Fibroblast of lung (primary cell): ENCODE measurements around the gene ERV3-1. TPM values are rescaled to one million over a fixed set of nuclear protein-coding genes. Genes with fewer than 3 reads are reported as not detected.
"Not testable (repeated sequence)": the region's sequence is repeated elsewhere in the genome, so short reads cannot be mapped to it uniquely, and the experiment has no call there.

Experiments
- DNase-seq, 2 donors: peaks; one replicate each; pipeline versions ENCODE4 v3.0.0 to v3.0.0-alpha.2; 2010; ENCODE audit warnings: low read depth in 2 of 2
- H2AFZ ChIP-seq: 2 replicates; pipeline ENCODE4 v1.5.1; 2012; ENCODE audit warnings: low read length, control low read depth, inconsistent platforms
- H3K27ac ChIP-seq: 2 replicates; pipeline ENCODE4 v1.5.1; 2011; ENCODE audit warnings: low read length, control low read depth; ENCODE audit not compliant: insufficient read depth
- H3K27me3 ChIP-seq: 2 replicates; pipeline ENCODE4 v1.5.1; 2011; ENCODE audit warnings: mild to moderate bottlenecking, low read length; ENCODE audit not compliant: control insufficient read depth, insufficient read depth
- H3K36me3 ChIP-seq: 2 replicates; pipeline ENCODE4 v1.5.1; 2011; ENCODE audit warnings: low read length; ENCODE audit not compliant: control insufficient read depth, insufficient read depth
- H3K4me1 ChIP-seq: 2 replicates; pipeline ENCODE4 v1.5.1; 2011; ENCODE audit warnings: low read length; ENCODE audit not compliant: control insufficient read depth, insufficient read depth; ENCODE audit errors: extremely low read depth
- H3K4me2 ChIP-seq: 2 replicates; pipeline ENCODE4 v1.5.1; 2011; ENCODE audit warnings: low read length, control low read depth; ENCODE audit not compliant: insufficient read depth; ENCODE audit errors: extremely low read depth
- H3K4me3 ChIP-seq, 4 experiments: fragments of 200-600 bp in 1 of 4; sonication (generic) in 1 of 4; replicated peaks in 1 of 4; 2 replicates each; pipeline ENCODE4 v1.5.1; 2011 to 2016; ENCODE audit warnings: low read length in 4 of 4, low read depth in 3 of 4, mild to moderate bottlenecking in 3 of 4, control low read depth in 2 of 4, inconsistent platforms in 1 of 4, mixed read lengths in 1 of 4; ENCODE audit not compliant: insufficient read depth in 1 of 4; ENCODE audit errors: control extremely low read depth in 1 of 4
- H3K79me2 ChIP-seq: 2 replicates; pipeline ENCODE4 v1.5.1; 2012; ENCODE audit warnings: mild to moderate bottlenecking, low read length, inconsistent platforms; ENCODE audit not compliant: control insufficient read depth, insufficient read depth
- H3K9ac ChIP-seq: 2 replicates; pipeline ENCODE4 v1.5.1; 2011; ENCODE audit warnings: mild to moderate bottlenecking, low read length, control low read depth; ENCODE audit not compliant: insufficient read depth
- H3K9me3 ChIP-seq: 2 replicates; pipeline ENCODE4 v1.5.1; 2012; ENCODE audit warnings: low read depth, low read length; ENCODE audit not compliant: control insufficient read depth, insufficient read depth
- H4K20me1 ChIP-seq: 2 replicates; pipeline ENCODE4 v1.5.1; 2011; ENCODE audit warnings: low read length; ENCODE audit not compliant: control insufficient read depth, insufficient read depth; ENCODE audit errors: extremely low read depth
- polyA plus RNA-seq, 2 donors: library from polyadenylated mRNA; depleted of rRNA in 1 of 2; stranded (reverse) in 1 of 2; unstranded in 1 of 2; fragments of >200 nt; gene quantifications; 2 replicates each; pipeline ENCODE4 v1.2.1, GENCODE V29; 2011 to 2012; ENCODE audit warnings: missing spikeins in 1 of 2
- total RNA-seq: library from RNA; depleted of rRNA; stranded (reverse); fragments of >200 nt; gene quantifications from 2 replicates; pipeline ENCODE4 v1.2.1, GENCODE V29; 2014

The ERV3-1 gene
- total and polyA plus RNA-seq, 2 donors (not counting 1 experiment from before 2014, with no cell fraction given), result 4.2 to 8.8 TPM

DNA sequence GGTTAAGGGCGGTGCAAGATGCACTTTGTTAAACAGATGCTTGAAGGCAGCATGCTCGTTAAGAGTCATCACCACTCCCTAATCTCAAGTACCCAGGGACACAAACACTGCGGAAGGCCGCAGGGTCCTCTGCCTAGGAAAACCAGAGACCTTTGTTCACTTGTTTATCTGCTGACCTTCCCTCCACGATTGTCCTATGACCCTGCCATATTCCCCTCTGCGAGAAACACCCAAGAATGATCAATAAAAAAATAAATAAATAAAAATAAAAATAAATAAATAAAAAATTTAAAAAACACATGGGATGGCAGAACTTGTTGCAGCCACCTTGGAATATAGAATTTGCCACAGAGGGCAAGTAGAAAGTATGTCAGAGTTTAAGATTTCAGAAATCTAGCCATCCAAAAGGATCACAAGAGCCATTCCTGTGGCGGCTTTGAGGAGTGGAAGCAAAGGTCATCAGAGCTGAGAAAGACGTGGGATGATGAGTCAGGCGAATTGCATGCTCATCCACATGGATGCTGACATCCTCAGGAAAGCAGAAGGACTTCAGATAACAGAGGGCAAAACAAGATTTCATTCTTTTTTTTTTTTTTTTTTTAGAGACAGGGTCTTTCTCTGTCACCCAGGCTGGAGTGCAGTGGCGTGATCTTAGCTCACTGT, 27.8 kb upstream of the ERV3-1 start:
- H3K9ac ChIP-seq, H3K79me2 ChIP-seq, H4K20me1 ChIP-seq, H3K4me3 ChIP-seq, H3K27ac ChIP-seq, H2AFZ ChIP-seq, H3K9me3 ChIP-seq, H3K27me3 ChIP-seq, H3K4me2 ChIP-seq, H3K4me1 ChIP-seq, H3K36me3 ChIP-seq: not testable (repeated sequence)
- peak; percentile 21 to 74 for DNase-seq

- not testable (repeated sequence) for H3K4me1 ChIP-seq, H4K20me1 ChIP-seq, H3K27ac ChIP-seq, H3K9me3 ChIP-seq, H3K27me3 ChIP-seq, H3K9ac ChIP-seq, H3K4me2 ChIP-seq, DNase-seq, H2AFZ ChIP-seq, H3K4me3 ChIP-seq, H3K79me2 ChIP-seq, H3K36me3 ChIP-seq
Observed at GRCh38 chr7:65033391-65033790, 26.9 kb upstream of the ERV3-1 start.

- not testable (repeated sequence) for H3K36me3 ChIP-seq, DNase-seq, H3K27ac ChIP-seq, H4K20me1 ChIP-seq, H3K9ac ChIP-seq, H3K4me3 ChIP-seq, H3K4me1 ChIP-seq, H3K9me3 ChIP-seq, H3K79me2 ChIP-seq, H3K27me3 ChIP-seq, H2AFZ ChIP-seq, H3K4me2 ChIP-seq
Observed at GRCh38 chr7:65025023-65025422, 18.5 kb upstream of the ERV3-1 start.

DNA sequence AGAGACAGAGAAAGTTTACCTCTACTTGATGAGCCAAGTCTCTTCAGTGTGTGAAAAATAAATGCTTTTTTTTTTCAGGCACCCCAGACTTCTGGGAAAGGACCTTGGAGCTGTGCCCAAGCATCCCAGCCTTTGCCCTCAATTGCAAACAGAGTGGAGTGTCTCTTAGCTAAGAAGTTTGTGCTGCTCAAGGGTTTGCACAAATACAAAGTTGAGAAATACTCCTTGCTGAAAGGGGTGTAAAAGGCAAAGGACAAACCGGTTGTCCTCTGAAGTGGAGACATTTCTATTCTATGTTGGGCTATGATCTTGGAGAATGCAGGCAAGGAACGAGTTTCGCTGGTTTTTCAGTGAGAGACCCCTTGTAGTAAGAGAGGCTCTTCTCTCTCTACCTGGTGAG, 14.5 kb upstream of the ERV3-1 start:
- not testable (repeated sequence) for H3K9me3 ChIP-seq, H2AFZ ChIP-seq, H3K9ac ChIP-seq, H3K4me1 ChIP-seq, H3K4me2 ChIP-seq, DNase-seq, H3K79me2 ChIP-seq, H4K20me1 ChIP-seq, H3K27ac ChIP-seq, H3K36me3 ChIP-seq, H3K27me3 ChIP-seq, H3K4me3 ChIP-seq

DNA sequence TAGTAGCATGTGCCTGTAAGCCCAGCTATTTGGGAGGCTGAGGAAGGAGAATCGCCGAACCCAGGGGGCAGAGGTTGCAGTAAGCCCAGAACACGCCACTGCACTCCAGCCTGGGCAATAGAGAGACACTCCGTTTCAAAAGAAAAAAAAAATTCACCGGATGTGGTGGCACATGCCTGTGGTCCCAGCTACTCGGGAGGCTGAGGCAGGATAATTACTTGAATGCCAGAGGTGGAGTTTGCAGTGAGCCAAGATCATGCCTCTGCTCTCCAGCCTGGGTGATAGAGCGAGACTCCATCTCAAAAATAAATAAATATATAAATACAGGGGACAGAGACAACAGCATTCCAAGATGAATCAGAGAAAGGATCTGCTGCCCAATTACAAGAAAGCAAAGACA, 3.4 kb upstream of the ERV3-1 start:
- not testable (repeated sequence) for H3K36me3 ChIP-seq, H3K9ac ChIP-seq, H4K20me1 ChIP-seq, H3K4me3 ChIP-seq, H3K27ac ChIP-seq, H2AFZ ChIP-seq, H3K4me2 ChIP-seq, DNase-seq, H3K9me3 ChIP-seq, H3K4me1 ChIP-seq, H3K27me3 ChIP-seq
- peaks cover 11% of the 10 kb centered on the region for H3K79me2 ChIP-seq

GRCh38 chr7:65009394-65009793, 2.9 kb upstream of the ERV3-1 start:
- not testable (repeated sequence) for H4K20me1 ChIP-seq, H3K4me2 ChIP-seq, H2AFZ ChIP-seq, H3K36me3 ChIP-seq, H3K27me3 ChIP-seq, H3K9me3 ChIP-seq, H3K27ac ChIP-seq, H3K9ac ChIP-seq, DNase-seq, H3K4me3 ChIP-seq, H3K4me1 ChIP-seq
- H3K79me2 ChIP-seq, result peaks cover 11% of the 10 kb centered on the region

- Histone ChIP-seq H3K4me3 (peak overlapping the region in 3 of 4 experiments; percentile 86 to 94 (median 93)), H3K79me2 (peaks cover 11% of the 10 kb centered on the region), H2AFZ (peak overlapping the region; percentile 73)
- H3K9ac ChIP-seq, H3K4me2 ChIP-seq, DNase-seq, H3K4me1 ChIP-seq, H3K27me3 ChIP-seq, H4K20me1 ChIP-seq, H3K36me3 ChIP-seq, H3K9me3 ChIP-seq, H3K27ac ChIP-seq: not testable (repeated sequence)
Observed at GRCh38 chr7:65007036-65007435, 549 bp upstream of the ERV3-1 start.
